SK-MEL-5 (cell line): ENCODE measurements around the gene PISD. TPM values are rescaled to one million over a fixed set of nuclear protein-coding genes. Genes with fewer than 3 reads are reported as not detected.
"Not testable (repeated sequence)": the region's sequence is repeated elsewhere in the genome, so short reads cannot be mapped to it uniquely, and the experiment has no call there.

Experiments
- DNase-seq: peaks from one replicate; pipeline ENCODE4 v3.0.0-alpha.2; 2016; ENCODE audit warnings: low read depth, low spot score
- in situ Hi-C: cut with HindIII; loops from 2 replicates; pipeline ENCODE4 v1.10.0; 2016; ENCODE audit warnings: low sequenced_read_pairs, high pct_unique_total_duplicates, low pct_unique_long_range_greater_than_20kb
- total RNA-seq: library from RNA; depleted of rRNA; stranded (reverse); fragments of >200 nt; shearing (Covaris generic); gene quantifications from 2 replicates; pipeline ENCODE4 v1.2.3, GENCODE V29; 2014

Gene PISD
- total RNA-seq, 1 experiment from 2014 or later: 26.8 TPM

- in situ Hi-C loops: no loop called here
- no peak for DNase-seq
Observed at GRCh38 chr22:31603081-31603525, 58.9 kb downstream of the PISD start.

- DNase-seq: peak; percentile 61
- in situ Hi-C loops: no loop called here
Observed at GRCh38 chr22:31602259-31602952, 59.6 kb downstream of the PISD start.

- in situ Hi-C loops: no loop called here
- DNase-seq: no peak
Observed at GRCh38 chr22:31595271-31595670, 66.7 kb downstream of the PISD start.

GRCh38 chr22:31590161-31590560 lies 71.9 kb downstream of the PISD start:
- DNase-seq, in situ Hi-C loops: not testable (repeated sequence)

- in situ Hi-C loops: no loop called here
- no peak for DNase-seq
Observed at GRCh38 chr22:31588970-31589675, 72.9 kb downstream of the PISD start.

GRCh38 chr22:31586137-31586920 lies 75.7 kb downstream of the PISD start:
- in situ Hi-C loops: no loop called here
- DNase-seq: no peak

- in situ Hi-C loops: no loop called here
- no peak for DNase-seq
Observed at GRCh38 chr22:31585161-31585859, 76.7 kb downstream of the PISD start.

- in situ Hi-C loops: no loop called here
- DNase-seq: no peak
Observed at GRCh38 chr22:31584804-31585160, 77.2 kb downstream of the PISD start.

GRCh38 chr22:31583861-31584485 lies 78.0 kb downstream of the PISD start:
- DNase-seq: no peak
- in situ Hi-C loops: no loop called here

GRCh38 chr22:31579835-31580242 lies 82.2 kb downstream of the PISD start:
- DNase-seq: no peak
- in situ Hi-C loops: no loop called here

- in situ Hi-C loops: no loop called here
- DNase-seq: no peak
Observed at GRCh38 chr22:31578171-31578570, 83.8 kb downstream of the PISD start.

- in situ Hi-C loops: no loop called here
- no peak for DNase-seq
Observed at GRCh38 chr22:31577711-31578110, 84.3 kb downstream of the PISD start.

GRCh38 chr22:31575190-31575589 lies 86.8 kb downstream of the PISD start:
- in situ Hi-C loops: no loop called here
- DNase-seq: peak; percentile 76

GRCh38 chr22:31574055-31574670 lies 87.9 kb downstream of the PISD start:
- in situ Hi-C loops: no loop called here
- DNase-seq: no peak

- in situ Hi-C loops: no loop called here
Observed at GRCh38 chr22:31572939-31573338, 89.1 kb downstream of the PISD start.

GRCh38 chr22:31569126-31569525 lies 92.9 kb downstream of the PISD start:
- DNase-seq: no peak
- in situ Hi-C loops: no loop called here

More at GRCh38 chr22:31572939-31573338, 89.1 kb downstream of the PISD start:
- DNase-seq: no peak
